NCI-H748 (cell line): Measurements from ENCODE around the gene P2RY6.

Source experiments
- DNase-seq: peaks from one replicate; lab custom pipeline; 2025; ENCODE audit not compliant: unreplicated experiment; lab: John Stamatoyannopoulos, UW

P2RY6 gene

DNA sequence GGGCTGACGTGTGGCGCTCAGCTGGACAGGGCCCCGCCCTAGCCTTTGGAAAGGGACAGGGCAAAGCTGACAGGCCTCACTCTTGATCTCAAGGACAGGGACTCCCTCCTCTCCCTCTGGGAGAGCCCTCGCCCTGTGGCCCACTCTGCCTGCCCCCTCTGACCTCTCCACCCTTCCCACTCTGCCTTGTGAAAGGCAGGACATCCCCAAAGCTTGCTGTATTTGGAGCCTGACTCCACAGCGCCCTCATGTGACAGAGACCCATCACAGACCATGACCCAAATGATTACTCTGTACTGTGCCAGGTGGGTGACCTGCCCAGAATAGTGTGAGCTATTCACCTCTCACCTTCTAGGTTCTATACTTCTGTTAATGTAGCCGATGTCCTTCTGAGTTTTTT lies 35.3 kb upstream of the P2RY6 start:
- DNase-seq = peak; percentile 48

DNA sequence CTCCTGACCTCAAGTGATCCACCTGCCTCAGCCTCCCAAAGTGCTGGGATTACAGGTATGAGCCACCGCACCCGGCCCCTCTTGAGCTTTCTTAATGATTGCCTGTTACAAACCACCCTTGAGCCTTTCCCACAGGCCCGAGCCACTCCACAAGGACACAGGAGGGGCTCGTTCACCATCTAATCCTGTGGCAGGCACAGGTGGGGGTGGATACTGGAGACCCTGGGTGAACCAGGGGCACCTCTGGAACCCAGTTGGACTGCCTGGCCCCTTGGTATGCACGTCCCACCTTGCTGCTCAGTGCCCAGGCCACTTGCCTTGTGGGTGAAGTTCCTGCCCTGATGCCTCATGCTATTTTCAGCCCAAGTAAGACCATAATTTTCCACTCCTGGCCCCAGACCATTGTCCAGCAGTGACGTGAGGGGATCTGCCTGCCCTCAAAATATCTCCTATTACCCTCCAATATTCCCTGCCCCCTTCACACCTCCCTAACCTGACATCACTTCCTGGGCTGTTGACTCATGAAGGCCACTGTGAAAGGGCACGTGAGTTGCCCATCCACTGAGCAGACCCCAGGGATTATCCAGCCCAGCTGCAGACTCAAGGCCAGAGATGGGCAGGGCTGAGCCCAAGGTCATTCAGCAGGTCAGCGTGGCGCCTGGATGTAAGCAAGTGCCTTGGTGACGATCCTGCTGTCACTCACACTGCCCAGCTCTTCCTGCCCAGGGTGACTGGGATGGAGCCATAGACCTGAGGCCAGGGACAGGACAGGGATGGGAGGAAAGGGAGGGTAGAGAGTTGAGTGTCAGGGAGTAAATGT lies 34.5 kb upstream of the P2RY6 start:
- no peak for DNase-seq

DNA sequence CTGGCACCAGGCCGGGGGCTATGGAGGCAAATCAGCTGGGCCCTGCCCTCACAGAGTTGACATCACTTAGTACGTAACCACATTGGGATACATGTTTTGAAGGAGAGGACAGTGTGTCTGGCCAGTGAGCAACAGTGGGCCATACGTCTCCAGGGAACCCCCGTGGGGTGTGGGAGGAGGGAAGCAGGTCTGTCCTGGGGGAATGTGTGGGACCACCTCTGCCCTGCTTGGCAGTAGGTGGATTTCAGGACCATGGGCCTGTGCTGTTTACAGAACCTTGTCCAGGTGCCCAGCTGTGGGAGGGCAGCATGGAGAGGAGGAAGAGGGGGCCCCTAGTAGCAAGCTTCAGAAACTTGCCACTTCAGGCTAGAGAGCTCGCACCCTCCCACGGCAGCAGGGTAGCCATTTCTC lies 33.0 kb upstream of the P2RY6 start:
- no peak for DNase-seq

DNA sequence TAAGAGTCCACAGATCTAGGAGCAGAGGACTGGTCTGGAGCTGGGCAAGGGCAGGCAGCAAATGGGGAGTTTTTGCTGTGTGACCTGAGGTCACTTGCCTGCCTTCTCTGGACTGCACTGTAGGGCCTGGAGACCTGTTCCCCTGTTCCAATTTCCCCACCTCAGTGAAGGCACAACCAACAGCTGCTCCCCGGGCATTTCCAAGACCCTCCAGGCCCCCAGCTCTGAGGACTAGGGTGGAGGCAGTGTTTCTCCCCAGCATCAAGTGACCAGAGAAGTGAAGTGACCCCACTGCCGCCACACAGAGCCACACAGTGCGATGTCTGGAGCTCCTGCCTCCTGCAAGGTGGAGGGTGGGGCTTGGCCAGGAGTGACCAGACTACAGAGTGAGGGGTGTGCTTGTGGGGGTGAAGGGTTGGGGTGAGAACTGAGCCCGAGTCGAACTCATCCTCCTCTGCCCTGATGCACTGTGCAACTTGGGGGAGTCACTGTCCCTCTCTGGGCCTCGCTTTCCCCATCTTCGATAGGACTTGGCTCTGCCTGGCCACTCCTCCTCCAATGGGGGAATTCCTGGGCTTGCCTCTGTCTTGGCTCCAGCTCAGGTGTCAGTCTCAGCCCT lies 32.5 kb upstream of the P2RY6 start:
- no peak for DNase-seq

DNA sequence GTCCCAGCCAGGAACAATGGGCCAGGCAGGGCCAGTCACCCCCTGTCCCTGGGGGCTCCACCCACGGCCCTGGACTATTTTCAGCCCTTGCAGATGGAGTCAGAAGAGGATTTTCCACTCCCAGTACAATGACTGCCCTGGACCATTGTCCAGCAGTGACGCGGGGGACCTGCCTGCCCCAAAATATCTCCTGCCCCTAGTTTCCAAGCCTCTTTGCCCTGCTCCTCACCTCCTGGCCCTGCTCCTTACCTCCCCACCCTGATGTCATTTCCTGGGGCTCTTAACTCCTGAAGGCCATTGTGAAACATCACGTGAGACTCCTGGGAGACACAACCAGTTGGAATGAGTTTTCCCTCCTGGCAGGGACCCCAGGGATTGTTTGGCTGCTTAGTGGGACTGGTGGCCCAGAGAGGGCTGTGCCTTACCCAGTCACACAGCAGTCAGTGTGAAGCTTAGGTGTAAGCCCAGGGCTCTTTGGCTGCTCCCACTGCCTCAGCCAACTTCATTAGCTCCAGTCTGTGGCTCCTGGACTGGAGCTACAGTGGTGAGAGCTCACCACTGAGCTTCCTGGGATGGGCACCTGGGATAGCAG lies 31.9 kb upstream of the P2RY6 start:
- no peak for DNase-seq

DNA sequence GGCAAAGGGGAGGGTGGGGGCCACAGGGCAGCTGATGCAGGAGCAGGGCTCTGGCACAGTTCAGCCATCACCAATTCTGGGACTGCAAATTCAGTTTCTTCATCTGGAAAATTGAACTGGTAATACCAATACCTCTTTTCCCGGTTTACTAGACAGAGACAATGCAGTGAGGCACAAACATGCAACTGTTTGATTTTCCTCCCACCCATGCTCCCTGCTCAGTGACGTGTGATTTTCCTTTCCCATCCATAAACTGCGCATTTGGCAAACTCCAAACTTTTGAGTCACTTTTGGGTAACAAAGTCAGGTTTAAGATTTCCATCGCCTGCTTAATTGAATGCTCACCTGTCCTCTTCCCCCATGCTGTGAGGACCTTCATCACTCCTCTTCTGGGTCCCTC lies 30.8 kb upstream of the P2RY6 start:
- DNase-seq = no peak

DNA sequence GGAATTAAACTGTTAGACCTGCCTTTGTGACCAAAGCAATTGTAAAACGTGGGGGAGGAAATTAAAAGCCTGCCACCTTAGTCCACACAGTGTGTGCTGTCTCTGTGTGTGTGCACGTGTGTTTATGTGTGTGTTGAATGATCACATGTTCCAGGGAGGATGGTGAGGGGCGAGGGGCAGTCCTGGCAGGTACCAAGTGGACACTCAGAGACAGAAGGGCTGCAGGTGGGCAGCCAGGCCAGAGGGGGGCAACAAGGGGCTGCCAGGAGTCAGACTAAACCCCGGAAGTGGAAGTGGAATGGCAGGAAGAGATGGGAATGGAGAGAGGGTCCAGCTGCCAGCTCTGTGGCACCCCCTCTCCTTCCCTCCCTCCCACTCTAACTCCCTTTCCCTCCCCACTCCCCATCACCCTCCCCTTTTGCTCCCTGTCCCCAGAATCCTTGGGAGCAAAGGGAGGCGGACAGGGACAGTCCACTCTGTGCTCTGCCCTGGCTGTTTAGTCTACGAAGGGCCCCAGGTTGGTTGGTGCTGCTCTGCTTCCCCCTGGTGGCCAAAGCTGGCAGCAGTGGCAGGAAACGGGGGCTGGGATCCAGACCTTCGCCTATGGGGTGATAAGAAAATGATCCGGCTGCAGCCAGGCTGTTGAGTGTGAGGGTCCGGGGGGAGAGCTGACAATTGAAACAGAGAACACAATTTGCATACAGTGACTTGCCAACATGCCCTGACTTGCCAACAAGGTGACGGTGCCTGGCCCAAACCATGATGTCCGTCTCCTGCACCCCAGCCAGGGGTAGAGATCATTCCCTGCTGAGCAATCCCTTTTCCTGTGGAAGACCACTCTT lies 29.7 kb upstream of the P2RY6 start:
- DNase-seq = peak; percentile 82

DNA sequence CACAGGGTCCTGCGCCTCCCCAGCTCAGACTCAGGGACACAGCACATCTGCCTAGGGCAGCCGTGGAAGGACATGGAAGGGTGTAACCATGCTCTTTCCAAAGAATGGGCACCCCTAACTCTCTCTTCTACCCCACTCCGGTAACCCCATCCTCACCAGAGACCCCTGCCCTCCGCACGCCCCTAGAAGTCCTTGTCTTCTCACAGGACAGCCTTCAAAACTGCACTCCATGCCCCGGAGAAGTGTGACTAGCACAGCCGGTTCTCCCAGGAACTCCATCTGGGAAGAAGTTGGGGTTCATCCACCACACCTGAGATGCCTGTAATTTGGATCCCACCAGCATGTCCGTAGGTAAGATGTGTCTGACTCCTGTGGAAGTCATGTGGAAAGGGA lies 29.0 kb upstream of the P2RY6 start:
- DNase-seq = no peak

DNA sequence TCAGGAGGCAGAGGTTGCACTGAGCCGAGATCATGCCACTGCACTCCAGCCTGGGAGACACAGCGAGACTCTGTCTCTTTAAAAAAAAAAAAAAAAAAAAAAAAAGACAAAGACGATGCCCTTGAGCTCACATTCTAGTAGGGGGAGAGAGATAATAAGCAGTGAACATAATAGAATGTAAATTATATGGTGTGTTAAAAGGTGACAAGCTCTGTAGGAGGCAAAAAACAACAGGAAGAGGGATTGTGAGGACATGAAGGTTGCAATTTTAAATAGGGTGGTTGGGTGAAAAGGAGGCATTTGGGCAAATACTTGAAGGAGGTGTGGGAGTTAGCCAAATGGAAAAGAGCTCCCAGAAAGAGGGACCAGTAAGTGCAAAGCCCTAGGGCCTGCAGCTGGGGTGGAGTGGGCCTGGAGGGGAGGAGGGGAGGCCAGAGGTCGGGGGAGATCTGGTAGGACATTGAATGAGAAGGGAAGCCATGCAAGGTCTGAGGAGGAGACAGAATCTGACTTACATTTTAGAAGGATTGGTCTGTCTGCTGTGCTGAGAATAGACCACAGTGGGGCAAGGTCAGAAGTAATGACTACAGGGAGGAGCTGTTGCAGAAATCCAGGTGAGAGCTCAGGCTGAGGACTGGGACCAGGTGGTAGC lies 27.4 kb upstream of the P2RY6 start:
- peak; percentile 8 for DNase-seq

DNA sequence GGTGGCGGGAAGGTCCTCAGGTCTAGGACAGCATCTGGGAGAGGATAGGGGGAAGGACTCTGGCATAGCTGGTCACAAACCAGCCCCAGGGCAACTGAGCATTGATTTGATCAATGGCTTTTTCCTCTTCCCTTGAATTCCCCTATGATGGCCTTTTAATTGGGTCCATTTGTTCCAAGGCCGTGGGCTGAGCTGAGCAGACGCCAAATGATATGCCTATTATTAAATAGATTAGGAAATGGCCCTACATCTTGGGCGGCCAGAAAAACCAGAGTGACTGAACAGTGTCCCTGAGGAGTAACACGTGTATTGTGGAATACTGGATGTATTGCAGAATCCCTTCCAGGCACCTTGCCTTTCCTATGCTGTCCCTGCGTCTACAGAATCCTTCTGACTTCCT lies 26.7 kb upstream of the P2RY6 start:
- DNase-seq = no peak

DNA sequence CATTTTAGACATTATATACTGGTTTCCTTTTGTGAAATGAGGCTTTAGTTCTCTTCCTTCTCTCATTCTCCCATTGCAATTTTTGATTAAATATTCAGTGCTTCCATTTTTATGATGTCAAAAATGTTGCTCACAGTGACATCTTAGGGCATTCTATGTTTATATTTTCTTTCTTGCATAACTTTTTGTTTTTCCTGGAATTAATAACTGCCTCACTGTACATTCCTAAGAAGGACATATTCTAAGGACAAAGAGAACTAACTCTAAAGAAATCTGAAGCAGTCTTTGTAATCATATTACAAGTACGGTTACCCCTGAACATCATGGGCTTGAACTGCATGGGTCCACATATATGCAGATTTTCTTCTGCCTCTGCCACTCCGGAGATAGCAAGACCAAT lies 25.8 kb upstream of the P2RY6 start:
- no peak for DNase-seq

DNA sequence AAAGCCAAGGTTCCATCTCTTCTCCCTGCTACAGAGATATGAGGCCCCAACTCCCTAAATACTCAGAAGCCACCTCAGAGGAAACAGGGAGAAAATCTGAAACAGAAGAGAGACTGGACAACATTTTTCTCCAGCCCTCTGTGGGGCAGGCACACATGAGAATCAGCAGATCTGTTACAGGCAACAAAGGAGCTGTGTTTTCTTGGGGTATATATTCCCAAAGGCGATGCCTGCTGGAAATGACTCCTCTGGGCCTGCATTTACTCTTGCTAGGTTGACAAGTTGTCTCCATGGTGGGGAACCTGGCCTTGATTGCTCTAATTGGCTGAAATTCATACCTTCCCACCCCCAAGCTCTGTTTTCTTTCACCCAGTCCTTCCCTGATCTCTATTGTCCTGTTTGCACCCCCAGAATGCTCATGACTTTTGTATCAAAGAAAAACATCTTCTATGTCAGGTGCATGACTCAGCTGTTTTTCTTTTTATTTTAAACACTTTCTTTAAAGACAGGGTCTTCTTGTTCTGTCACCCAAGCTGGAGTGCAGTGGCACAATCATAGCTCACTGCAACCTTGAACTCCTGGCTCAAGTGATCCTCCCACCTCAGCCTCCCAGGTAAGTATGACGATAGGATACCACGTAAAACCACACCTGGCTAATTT lies 23.5 kb upstream of the P2RY6 start:
- DNase-seq = no peak

DNA sequence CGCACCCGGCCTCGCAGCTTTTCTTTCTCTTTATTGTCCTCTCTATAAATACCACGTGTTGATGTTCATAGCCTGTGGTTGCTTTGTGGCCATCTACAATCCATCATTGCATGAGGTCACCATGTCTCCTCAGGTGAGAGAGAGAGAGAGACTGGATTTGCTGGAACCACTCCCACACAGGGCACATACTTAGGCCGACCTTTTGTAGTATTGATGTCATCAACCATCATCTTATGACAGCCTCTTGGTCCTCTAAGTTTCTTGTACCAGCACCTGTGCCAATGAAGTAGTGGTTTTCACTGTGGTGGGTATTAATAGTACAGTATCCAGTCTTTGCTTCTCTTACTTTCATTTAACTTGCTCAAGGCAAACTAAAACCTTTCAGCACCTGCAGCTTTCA lies 22.8 kb upstream of the P2RY6 start:
- no peak for DNase-seq

DNA sequence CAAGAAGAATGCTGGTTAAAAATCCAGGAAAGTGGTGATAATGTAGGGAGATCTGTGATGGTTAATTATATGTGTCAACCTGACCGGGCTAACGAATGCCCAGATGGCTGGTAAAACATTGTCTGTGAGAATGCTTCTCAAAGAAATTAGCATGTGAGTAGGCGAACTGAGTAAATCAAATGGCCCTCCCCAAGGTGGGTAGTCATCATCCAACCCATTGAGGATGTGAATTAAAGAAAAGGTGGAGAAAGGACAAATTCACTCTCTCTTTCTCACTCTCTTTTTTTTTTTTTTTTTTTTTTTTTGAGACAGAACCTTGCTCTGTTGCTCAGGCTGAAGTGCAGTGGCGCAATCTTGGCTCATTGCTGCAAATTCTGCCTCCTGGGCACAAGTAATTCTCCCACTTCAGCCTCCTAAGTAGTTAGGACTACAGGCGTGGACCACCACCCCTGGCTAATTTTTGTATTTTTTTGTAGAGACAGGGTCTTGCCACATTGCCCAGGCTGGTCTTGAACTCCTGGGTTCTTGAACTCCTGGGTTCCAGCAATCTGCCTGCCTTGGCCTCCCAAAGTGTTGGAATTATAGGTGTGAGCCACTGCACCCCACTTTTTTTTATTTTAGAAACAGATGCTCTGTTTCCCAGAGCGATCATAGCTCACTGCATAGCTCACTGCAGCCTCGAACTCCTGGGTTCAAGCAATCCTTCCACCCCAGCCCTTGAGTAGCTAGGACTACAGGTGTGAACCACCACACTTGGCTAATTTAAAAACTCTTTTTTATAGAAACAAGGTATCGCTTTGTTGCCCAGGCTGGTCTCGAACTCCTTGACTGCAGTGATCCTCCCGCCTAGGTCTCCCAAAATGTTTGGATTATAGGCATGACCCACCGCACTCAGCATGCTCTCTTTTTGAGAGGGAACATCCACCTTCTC lies 22.0 kb upstream of the P2RY6 start:
- no peak for DNase-seq

DNA sequence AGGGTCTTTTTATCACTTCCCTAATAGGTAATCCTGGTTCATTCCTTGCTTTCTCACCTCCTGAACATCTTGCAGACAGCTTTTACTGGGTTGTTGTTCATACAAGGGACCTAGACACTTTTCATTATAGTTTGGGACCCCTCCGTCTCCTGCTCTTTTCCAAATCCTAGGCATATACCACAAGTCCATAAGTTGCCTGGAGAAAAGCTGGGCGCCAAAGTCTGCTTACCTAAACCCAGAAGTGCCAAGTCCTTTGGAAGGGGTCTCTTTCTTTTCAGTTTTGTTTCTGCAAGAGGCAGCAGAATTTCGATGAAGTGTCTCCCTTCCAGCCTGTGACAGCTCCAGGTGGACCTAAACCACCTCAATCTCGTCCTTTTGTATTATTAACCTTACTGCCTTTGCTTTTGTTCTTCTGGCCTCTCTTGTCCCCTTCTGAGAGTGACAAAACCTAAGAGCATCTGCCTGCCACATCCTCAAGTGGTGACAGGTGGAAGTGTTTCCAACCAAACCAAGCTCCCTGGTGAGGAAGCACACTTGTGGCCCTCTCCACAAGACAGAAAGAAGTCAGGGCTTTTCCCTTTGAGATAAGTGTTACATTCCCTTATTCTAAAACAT lies 19.5 kb upstream of the P2RY6 start:
- DNase-seq = peak; percentile 56

DNA sequence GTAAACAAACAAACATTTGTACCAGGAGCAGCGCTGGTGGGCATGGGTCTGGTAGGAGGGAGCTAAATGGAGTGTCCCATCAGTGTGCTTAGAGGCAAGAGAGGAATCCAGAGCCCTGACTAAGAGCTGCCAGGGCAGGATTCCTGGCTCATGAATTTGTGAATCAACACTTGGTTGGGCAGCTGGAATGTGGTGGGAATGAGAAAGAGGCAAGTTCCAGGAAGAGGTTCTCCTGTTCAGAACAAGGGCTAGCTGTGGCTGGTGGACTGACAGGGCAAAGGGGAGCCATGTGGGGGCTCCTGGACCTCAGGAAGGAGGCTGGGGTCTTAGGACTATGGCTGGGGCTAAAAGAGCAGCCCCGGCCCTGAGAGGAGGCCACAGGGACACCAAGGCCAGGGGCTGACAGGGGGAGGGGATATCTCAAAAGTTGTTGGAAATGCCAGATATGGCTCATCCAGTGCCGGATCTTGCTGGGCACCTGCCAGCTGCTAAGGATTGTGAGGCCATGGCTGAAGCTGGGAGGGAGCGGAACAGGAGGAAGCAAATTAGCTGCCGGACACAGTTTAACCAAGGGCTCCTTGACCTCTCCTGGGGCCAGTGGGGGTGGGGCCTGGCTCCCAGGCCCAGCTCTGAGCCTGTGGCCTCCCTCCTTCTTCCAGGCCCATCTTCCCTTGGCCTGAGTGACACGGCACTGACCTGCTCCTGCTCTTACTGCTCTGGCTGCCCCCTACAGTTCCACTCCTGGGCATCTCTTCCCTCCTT lies 14.6 kb upstream of the P2RY6 start:
- DNase-seq = no peak

DNA sequence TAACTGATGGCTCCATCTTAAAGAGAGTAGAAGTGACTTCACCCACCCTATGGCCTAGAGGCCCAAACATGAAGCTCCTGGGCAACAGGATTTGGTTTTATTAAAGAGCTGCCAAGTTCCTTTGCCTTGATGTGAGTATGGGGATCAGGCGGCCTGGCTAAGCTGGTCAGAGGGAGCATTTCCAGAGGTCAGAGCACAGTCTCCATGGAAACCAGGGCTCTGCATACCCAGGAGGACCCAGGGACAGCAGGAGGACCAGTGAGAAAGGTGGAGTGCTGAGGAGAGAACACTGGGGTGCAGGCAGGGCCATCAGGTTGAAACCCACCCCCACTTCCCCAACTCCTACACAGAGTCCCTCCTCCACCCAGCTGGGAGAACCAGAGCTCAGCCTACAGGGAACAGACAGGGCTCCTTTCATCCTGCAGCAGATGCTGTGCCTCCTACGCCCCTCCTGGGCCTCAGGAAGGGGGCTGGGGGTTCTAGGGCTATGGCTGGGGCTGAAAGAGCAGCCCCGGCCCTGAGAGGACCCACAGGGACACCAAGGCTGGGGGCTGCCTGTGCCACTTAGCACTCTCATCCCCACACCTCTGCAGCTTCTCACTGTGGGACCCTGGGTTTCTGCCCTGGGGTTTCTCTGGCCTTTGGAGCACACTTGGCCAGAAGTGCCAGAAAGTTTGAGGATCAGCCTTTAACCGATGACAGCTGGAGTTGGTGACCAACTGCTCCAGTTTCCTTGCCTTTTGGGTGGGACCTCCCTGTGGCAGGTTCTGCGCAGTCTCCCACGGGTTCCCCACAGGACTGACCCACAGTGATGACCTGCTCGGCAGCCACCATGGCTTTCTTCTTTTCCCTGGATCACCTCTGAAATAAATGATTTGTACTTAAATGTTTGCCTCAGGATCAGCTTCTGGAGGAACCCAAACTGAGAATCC lies 13.8 kb upstream of the P2RY6 start:
- no peak for DNase-seq
